Stimulated activated CD4-positive, alpha-beta T cell treated with anti-CD3 and anti-CD28 coated beads, Interleukin-4, amount 100 ng/mL, for 48 hours (primary cell): ENCODE measurements around the gene SMURF2.

ENCODE experiments used
- DNase-seq, 2 donors: peaks; one replicate each; pipeline ENCODE4 v3.0.0-alpha.2; 2020; ENCODE audit warnings: low read depth in 2 of 2

SMURF2 gene

GRCh38 chr17:64503821-64504768, 158.0 kb downstream of the SMURF2 start:
- no peak for DNase-seq

GRCh38 chr17:64503341-64503740, 158.8 kb downstream of the SMURF2 start:
- DNase-seq = no peak

- DNase-seq = no peak
Observed at GRCh38 chr17:64502809-64503208, 159.3 kb downstream of the SMURF2 start.

- DNase-seq = no peak
Observed at GRCh38 chr17:64502021-64502420, 160.1 kb downstream of the SMURF2 start.

- no peak for DNase-seq
Observed at GRCh38 chr17:64500862-64501765, 161.0 kb downstream of the SMURF2 start.

GRCh38 chr17:64500487-64500859, 161.6 kb downstream of the SMURF2 start:
- DNase-seq = no peak

GRCh38 chr17:64499805-64500486, 162.2 kb downstream of the SMURF2 start:
- no peak for DNase-seq

GRCh38 chr17:64498308-64499203, 163.6 kb downstream of the SMURF2 start:
- no peak for DNase-seq

GRCh38 chr17:64497565-64498035, 164.5 kb downstream of the SMURF2 start:
- no peak for DNase-seq

- DNase-seq = peak; percentile 93 to 94
Observed at GRCh38 chr17:64496786-64497564, 165.1 kb downstream of the SMURF2 start, which contains the start of gene POLG2. Gene POLG2 (minus strand): TSS chr17:64497054. CDS start chr17:64496968, 86 bp downstream.

GRCh38 chr17:64496348-64496785, 165.7 kb downstream of the SMURF2 start:
- no peak for DNase-seq
